H54 (cell line): Measurements from ENCODE around the gene SOX6.
"Not testable (repeated sequence)": the region's sequence is repeated elsewhere in the genome, so short reads cannot be mapped to it uniquely, and the experiment has no call there.

Source experiments
- DNase-seq: peaks from one replicate; pipeline ENCODE4 v3.0.0; 2011; ENCODE audit warnings: low spot score, mixed read lengths; ENCODE audit not compliant: insufficient read length
- FAIRE-seq: peaks from 3 replicates; lab custom pipeline; 2011; peaks lifted over from hg19 to GRCh38; lab: Jason Lieb, UNC
- POLR2A ChIP-seq: IDR thresholded peaks from 2 replicates; pipeline ENCODE4 v1.6.1; 2011; ENCODE audit warnings: low read depth, mild to moderate bottlenecking, low read length

Gene SOX6

GRCh38 chr11:16032974-16033373, 323.4 kb downstream of the SOX6 start:
- DNase-seq, result no peak
- no peak for TF ChIP-seq POLR2A
- FAIRE-seq, result no peak

DNA sequence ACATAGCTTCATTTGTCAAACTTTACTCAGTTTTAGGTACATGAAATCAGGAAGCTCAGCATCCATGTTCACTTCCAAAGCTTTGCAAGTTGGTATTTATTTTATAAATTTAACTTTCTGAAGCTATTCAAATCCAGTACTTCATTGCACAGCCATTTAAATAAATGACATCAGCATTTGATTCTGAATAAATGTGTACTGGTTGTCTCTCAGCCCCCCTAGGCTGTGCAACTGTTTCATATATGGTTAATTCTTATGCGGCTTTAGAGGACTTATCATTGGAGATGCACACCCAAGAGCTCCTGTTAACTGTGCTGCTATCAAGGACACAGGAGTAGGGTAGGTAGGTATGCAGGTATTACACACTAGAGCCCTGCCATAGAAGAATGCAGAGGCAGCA, 325.1 kb downstream of the SOX6 start:
- no peak for TF ChIP-seq POLR2A
- no peak for DNase-seq
- no peak for FAIRE-seq

DNA sequence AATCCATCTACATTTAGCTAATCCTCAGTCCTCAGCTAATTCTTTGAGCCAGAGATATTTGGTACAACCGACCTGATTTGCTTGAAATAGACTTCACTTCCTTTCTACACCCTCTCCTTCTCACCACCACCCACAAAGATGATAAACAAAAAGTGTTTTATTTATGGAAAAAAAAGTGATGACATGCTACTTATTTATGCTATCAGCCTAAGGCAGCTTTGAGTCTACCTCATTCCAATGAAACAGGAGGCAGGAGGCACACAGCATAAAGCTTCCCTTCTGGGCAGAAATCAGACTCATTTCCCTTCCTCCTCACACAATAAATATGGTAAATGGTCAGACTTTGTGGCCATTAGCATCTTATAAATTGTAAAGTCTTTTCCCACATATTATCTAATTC, 325.7 kb downstream of the SOX6 start:
- DNase-seq, result no peak
- no peak for FAIRE-seq
- no peak for TF ChIP-seq POLR2A

DNA sequence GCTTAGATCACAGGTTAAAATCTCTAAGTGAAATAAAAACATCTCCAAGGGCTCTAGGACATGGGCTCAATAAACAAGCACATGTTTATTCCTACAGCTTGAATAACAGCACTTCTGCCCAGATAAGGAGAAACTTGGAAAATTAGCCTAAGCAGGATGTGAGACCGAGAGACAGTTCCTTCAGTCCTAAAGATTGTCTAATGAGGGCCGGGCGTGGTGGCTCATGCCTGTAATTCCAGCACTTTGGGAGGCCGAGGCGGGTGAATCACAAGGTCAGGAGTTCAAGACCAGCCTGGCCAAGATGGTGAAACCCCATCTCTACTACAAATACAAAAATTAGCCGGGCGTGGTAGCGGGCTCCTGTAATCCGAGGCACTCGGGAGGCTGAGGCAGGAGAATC, 327.2 kb downstream of the SOX6 start:
- DNase-seq, FAIRE-seq: not testable (repeated sequence)

DNA sequence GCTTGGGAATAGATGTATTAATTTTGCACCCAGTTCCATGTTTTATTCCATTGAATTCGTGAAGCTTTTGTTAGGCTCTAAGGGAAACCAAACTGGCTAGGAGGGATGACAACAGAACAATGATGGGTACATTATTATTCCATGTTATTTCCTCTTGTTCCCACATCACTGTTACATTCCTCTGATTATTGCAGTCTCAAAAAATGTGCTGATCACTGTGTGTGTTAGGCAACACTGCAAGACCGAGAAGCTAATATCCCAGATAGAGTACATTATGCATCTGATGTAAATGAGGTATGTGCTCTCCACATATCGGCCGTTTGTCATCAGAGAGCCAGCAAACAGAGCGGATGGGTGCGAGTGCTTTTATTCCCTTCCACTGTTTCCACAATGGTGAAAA, 327.9 kb downstream of the SOX6 start:
- no peak for TF ChIP-seq POLR2A
- DNase-seq, result no peak
- FAIRE-seq, result no peak

DNA sequence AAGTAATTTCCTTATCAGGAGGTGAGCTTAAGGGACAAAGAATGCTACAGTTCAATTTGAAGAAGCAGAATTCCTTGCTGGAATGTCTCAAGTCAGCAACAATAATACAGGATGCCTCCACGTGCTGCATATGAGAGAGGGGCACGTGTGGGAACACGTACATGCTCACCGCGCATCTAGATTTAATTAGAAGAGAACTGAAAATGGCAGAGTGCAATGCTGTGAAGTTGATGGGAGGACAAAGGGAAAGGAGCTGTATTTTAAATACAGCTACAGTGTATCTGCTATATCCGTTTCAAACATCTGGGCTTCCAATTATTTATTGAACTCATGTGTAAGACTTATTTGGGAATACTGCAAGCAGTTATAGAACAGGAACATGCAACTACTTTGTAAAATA, 328.7 kb downstream of the SOX6 start:
- no peak for DNase-seq
- FAIRE-seq, result no peak
- TF ChIP-seq POLR2A, result no peak

DNA sequence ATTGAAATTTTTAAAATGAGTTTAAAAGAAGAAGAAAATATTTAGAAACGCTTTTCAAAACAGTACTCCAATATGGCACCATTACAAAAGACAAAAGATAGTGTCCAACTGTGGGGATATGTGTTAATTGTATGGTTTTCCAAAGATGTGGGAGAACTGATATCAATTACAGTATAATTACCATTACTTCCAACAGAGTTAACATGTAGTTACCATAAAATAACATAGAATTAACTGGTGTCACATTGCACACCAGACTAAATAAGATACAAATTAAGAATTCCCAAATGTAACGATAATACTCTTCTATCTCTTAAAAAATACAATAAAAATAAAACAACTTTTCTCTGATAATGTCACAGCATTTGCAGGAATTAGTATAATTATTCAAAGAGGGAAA, 329.5 kb downstream of the SOX6 start:
- TF ChIP-seq POLR2A, result no peak
- FAIRE-seq (no peak), DNase-seq (no peak)

DNA sequence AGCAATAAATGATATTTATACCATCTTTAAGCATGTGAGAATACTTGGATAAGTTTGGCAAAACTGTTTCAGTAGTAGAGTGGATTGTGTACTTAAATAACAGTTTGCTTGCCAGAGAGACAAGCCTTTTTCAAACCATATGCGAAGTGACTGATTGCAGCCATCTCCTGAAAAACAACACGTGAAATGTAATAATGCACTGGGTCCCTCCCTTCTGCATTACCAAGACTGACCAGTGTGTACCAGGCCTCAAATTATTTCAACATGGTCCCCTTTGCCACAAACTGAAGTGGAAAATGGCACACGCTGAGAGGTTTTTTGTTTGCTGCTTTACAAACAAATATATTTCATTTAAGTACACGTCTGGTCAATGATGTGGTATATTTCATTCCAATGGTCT, 337.4 kb downstream of the SOX6 start:
- no peak for FAIRE-seq

DNA sequence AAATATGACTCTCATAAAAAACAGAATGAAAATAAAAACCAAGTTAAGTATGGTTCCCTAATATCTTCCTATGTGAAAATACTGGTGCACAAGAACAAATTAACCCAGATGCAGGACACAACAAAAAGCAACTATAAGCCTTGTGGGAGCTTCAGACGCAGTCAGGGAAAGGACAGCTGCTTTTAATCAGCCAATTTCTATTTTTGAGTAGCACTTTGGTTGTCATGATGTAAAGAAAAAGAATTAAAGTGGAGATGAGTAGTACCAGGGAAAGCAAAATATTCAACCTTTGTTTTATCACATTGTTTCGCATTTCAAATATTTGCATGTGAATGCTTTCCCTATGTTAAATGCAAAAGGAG, 339.9 kb downstream of the SOX6 start:
- TF ChIP-seq POLR2A, result no peak
- no peak for DNase-seq
- FAIRE-seq, result no peak

More for the DNA sequence above, 337.4 kb downstream of the SOX6 start:
- TF ChIP-seq POLR2A, result no peak
- no peak for DNase-seq

- TF ChIP-seq POLR2A, result no peak
- FAIRE-seq, result no peak
- no peak for DNase-seq
Observed at GRCh38 chr11:16015741-16016467, 340.4 kb downstream of the SOX6 start.

DNA sequence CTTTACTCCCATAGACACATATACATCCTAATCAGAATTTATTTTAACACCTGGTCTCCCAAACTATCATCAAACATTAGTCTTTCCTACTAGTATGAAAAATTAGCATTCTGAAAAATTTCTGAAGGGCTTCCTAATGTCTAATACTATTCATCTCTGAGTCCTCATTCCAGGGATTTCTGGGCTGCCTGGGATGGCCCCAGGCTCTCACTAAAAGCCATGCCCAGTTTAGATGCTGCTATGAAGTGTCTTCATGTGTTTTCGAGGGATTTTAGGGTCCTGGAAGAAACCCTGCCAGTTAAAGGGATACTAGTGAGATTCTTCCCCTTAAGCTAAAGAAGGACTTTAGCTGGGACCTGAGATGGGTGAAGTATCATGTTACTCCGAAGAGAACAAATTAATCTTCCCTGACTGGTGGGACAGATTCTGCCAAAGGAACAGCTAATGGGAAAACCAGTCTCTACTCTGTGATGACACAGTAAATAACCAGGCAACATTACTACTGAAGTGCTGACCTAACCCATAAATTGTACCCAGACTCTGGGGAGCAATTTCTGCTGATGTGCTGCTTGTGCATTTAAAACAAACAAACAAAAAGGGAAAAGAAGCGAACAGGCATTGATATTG, 342.6 kb downstream of the SOX6 start:
- no peak for FAIRE-seq

DNA sequence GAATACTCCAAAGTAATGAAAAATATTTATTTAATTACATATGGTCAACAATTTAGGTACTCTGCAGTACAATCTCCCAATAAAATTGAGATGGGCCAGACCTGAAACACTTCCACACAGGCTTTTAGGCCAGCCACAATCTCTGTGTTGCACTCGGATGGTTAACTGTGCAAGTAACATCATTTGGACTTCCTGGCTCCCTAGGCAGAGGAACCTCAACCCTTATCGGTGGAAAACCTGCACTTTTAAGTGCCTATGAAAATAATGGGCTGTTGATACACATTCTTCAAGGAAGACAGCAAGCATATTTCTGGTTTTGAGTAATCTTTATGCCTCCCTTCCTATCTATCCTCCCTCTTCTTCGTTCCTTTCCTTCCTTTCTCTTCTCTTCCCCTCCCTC, 343.1 kb downstream of the SOX6 start:
- TF ChIP-seq POLR2A, result no peak
- FAIRE-seq (no peak), DNase-seq (no peak)

More for the DNA sequence above, 342.6 kb downstream of the SOX6 start:
- TF ChIP-seq POLR2A, result no peak
- DNase-seq, result no peak

- no peak for DNase-seq
- FAIRE-seq, result no peak
- no peak for TF ChIP-seq POLR2A
Observed at GRCh38 chr11:16012125-16012751, 344.1 kb downstream of the SOX6 start.

DNA sequence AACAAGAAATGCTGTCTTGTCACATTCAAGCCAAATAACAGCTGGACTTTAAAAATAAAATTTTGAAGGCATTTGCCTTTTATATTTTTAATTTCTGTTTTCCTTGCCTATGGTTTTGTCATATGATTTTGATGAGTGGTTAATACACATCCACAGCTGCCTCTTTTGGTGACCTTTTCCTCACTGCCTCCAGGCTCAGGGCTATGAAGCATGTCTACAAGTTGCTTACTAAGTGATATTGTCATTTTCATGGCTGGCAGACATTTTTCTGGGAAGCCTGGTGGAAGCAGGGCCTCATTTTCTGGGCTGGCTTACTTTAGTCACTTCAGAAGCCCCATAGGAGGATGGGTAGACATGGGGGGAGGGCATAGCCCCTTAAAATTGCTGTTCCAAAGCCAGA, 344.9 kb downstream of the SOX6 start:
- FAIRE-seq, result no peak
- TF ChIP-seq POLR2A, result no peak
- no peak for DNase-seq

GRCh38 chr11:16009021-16009420, 347.3 kb downstream of the SOX6 start:
- TF ChIP-seq POLR2A, result no peak
- DNase-seq, result no peak
- FAIRE-seq, result no peak

GRCh38 chr11:16007514-16007913, 348.8 kb downstream of the SOX6 start:
- no peak for DNase-seq
- TF ChIP-seq POLR2A, result no peak
- no peak for FAIRE-seq
